ENCODE results near the gene KLHL25. TPM values are rescaled to one million over a fixed set of nuclear protein-coding genes. Genes with fewer than 3 reads are reported as not detected.

Gene KLHL25
- polyA plus RNA-seq, 1 donor from 2014 or later, result 38.9 TPM

DNA sequence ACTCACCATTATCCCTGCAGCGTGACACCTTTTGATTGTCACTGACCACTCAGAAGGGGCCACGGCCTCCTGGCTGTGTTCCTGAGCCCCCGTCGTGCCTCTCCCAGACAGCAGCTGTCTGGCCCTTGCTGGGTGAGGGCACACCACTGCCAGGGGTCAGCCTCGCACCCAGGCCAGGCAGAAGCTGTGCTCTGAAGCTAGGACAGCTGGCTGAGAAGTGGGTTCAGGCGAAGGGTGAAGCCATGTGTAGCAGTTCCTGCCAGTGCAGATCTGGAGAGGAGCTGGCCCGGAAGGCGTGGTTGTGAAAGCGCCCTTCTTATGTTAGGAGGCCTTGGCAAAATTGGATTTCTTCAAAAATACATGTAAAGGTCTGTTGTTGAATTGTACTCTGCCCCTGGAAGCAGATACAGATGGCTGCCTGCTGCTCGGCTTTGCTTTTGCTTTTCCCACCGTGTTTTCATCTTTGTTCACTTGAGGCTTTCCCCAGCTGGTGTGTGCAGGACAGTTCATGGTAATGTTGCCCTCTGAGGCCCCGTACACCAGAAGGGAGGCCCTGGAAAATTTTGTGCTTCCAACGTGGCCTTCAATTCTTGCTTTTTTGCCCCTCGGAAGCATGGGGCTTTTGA, 49.1 kb downstream of the KLHL25 start:
- Histone ChIP-seq H3K36me3 (ENCODE audit: insufficient read depth, low read length) (no peaks in the 10 kb centered on the region), H3K79me2 (replicated peaks; ENCODE audit: insufficient read depth, low read length) (no peaks in the 10 kb centered on the region), H3K27ac (ENCODE audit: low read length) (no peak overlapping the region), H3F3A (ENCODE audit: insufficient read depth, low read length, poor library complexity, severe bottlenecking) (no peaks in the 10 kb centered on the region), H3K9ac (ENCODE audit: low read length) (no peak overlapping the region), H2AFZ (ENCODE audit: low read depth, low read length) (no peak overlapping the region), H3K9me2 (ENCODE audit: insufficient read depth, low read length) (no peaks in the 10 kb centered on the region), H3K27me3 (ENCODE audit: insufficient read depth, low read depth, low read length) (no peaks in the 10 kb centered on the region), H3K9me3 (ENCODE audit: low read length) (no peaks in the 10 kb centered on the region), H4K20me1 (ENCODE audit: insufficient read depth) (no peaks in the 10 kb centered on the region), H3K4me2 (ENCODE audit: low read length) (no peak overlapping the region), H3K4me3 (ENCODE audit: low read length) (no peak overlapping the region)
- no peak for TF ChIP-seq SMC3 (conservative IDR thresholded peaks at IDR 0.05; ENCODE audit: poor library complexity)
- no peak for TF ChIP-seq EZH2 (IDR thresholded peaks at IDR 0.05; ENCODE audit: borderline replicate concordance, insufficient read depth, low read length, poor library complexity, severe bottlenecking)
- no peak for TF ChIP-seq MXI1 (conservative IDR thresholded peaks at IDR 0.05; ENCODE audit: poor library complexity, severe bottlenecking)
- no peak for TF ChIP-seq POLR2AphosphoS5 (IDR thresholded peaks at IDR 0.05)
- TF ChIP-seq, protein P1, sequence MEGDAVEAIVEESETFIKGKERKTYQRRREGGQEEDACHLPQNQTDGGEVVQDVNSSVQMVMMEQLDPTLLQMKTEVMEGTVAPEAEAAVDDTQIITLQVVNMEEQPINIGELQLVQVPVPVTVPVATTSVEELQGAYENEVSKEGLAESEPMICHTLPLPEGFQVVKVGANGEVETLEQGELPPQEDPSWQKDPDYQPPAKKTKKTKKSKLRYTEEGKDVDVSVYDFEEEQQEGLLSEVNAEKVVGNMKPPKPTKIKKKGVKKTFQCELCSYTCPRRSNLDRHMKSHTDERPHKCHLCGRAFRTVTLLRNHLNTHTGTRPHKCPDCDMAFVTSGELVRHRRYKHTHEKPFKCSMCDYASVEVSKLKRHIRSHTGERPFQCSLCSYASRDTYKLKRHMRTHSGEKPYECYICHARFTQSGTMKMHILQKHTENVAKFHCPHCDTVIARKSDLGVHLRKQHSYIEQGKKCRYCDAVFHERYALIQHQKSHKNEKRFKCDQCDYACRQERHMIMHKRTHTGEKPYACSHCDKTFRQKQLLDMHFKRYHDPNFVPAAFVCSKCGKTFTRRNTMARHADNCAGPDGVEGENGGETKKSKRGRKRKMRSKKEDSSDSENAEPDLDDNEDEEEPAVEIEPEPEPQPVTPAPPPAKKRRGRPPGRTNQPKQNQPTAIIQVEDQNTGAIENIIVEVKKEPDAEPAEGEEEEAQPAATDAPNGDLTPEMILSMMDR (IDR thresholded peaks at IDR 0.05; ENCODE audit: poor library complexity, severe bottlenecking), result no peak
- TF ChIP-seq, protein P2, sequence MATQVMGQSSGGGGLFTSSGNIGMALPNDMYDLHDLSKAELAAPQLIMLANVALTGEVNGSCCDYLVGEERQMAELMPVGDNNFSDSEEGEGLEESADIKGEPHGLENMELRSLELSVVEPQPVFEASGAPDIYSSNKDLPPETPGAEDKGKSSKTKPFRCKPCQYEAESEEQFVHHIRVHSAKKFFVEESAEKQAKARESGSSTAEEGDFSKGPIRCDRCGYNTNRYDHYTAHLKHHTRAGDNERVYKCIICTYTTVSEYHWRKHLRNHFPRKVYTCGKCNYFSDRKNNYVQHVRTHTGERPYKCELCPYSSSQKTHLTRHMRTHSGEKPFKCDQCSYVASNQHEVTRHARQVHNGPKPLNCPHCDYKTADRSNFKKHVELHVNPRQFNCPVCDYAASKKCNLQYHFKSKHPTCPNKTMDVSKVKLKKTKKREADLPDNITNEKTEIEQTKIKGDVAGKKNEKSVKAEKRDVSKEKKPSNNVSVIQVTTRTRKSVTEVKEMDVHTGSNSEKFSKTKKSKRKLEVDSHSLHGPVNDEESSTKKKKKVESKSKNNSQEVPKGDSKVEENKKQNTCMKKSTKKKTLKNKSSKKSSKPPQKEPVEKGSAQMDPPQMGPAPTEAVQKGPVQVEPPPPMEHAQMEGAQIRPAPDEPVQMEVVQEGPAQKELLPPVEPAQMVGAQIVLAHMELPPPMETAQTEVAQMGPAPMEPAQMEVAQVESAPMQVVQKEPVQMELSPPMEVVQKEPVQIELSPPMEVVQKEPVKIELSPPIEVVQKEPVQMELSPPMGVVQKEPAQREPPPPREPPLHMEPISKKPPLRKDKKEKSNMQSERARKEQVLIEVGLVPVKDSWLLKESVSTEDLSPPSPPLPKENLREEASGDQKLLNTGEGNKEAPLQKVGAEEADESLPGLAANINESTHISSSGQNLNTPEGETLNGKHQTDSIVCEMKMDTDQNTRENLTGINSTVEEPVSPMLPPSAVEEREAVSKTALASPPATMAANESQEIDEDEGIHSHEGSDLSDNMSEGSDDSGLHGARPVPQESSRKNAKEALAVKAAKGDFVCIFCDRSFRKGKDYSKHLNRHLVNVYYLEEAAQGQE (IDR thresholded peaks at IDR 0.05; ENCODE audit: borderline replicate concordance), result no peak
- TF ChIP-seq EP300 (conservative IDR thresholded peaks at IDR 0.05; ENCODE audit: poor library complexity, severe bottlenecking), result no peak

DNA sequence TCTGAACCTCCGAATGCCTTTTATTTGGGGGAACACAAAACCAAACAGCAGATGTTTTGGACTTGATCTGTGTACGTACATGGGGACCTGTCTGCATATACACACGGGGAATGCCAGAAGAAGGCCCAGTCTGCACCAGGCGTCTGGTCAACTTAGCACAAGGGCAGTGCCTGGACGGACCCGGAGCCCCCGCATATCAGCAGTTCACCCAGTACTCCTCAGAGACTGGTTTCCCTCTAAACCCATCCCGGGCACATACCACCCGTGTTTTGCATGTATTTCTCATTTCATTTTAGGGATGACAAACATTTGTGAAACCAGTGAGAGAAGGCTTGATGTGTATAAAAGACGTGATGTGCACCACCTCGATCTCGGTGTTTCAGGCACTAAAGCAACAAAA, 49.7 kb downstream of the KLHL25 start:
- no peak overlapping the region for H3K9ac ChIP-seq (ENCODE audit: low read length)
- H2AFZ ChIP-seq (ENCODE audit: low read depth, low read length), result no peak overlapping the region
- H3K36me3 ChIP-seq (ENCODE audit: insufficient read depth, low read length), result no peaks in the 10 kb centered on the region
- TF ChIP-seq EP300 (conservative IDR thresholded peaks at IDR 0.05; ENCODE audit: poor library complexity, severe bottlenecking) (no peak), RAD21 (conservative IDR thresholded peaks at IDR 0.05) (no peak), EZH2 (IDR thresholded peaks at IDR 0.05; ENCODE audit: borderline replicate concordance, insufficient read depth, low read length, poor library complexity, severe bottlenecking) (no peak)
- TF ChIP-seq, protein P2 (IDR thresholded peaks at IDR 0.05; ENCODE audit: borderline replicate concordance), result no peak
- no peak overlapping the region for H3K27ac ChIP-seq (ENCODE audit: low read length)
- no peaks in the 10 kb centered on the region for H3K27me3 ChIP-seq (ENCODE audit: insufficient read depth, low read depth, low read length)
- no peaks in the 10 kb centered on the region for H3F3A ChIP-seq (ENCODE audit: insufficient read depth, low read length, poor library complexity, severe bottlenecking)
- H4K20me1 ChIP-seq (ENCODE audit: insufficient read depth), result no peaks in the 10 kb centered on the region
- no peak overlapping the region for H3K4me2 ChIP-seq (ENCODE audit: low read length)
- H3K9me3 ChIP-seq (ENCODE audit: low read length), result no peaks in the 10 kb centered on the region
- H3K4me3 ChIP-seq (ENCODE audit: low read length), result no peak overlapping the region
- no peaks in the 10 kb centered on the region for H3K79me2 ChIP-seq (replicated peaks; ENCODE audit: insufficient read depth, low read length)
- H3K9me2 ChIP-seq (ENCODE audit: insufficient read depth, low read length), result no peaks in the 10 kb centered on the region

All from neural cell (in vitro differentiated cells).